GM18519 (cell line): ENCODE measurements around the gene CFAP20.

Experiments
- ATAC-seq: cut with Tn5 transposase; IDR thresholded peaks from one replicate; pipeline ENCODE4 v1.9.1; 2021; ENCODE audit warnings: mild to moderate bottlenecking, moderate library complexity; ENCODE audit not compliant: unreplicated experiment, low FRiP score

The CFAP20 gene

DNA sequence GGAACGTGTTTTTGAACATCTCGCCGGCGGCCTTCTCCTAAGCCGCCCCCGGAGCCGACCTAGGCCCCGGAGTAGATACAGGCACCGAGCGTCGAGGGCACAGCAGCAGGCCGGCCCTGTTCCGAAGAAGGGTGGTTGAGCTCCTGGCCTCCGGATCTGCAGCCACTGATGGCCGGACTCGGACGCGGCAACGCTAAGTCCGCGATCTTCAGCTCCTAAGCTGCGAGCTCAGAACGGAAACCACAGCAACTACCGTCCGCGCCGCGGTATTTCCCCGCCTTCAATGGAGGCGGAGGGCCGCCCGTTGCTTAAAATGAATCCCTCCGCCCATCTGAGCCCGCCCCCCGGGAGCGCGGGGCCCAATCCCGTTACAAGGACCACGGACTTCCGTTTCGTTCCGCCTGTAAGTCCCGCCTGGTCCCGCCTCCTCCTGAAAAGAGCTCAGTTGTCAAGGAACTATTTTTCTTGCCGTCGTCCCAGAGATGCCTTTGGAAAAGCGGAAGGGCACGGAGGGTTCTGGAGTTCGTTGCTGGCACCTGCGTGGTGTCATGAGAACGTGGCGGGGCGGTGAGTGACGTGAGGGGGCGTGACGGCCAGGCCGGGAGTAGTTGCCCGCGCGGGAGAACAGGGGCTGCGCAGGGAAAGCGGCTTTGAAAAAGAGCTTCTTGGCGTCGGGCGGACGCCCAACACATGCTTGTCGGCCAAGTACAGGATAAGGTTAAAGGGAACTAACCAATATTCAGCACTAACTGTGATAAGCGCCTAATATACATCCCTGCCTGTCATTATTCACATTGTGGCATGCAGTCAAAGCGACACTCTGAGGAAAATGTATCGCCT is at the start of gene CFAP20:
Gene CFAP20, minus strand, starts transcription at position 285 of the 840 bp plus-strand sequence. Its CDS starts 266 bp downstream, at position 19.
- peak; percentile 79 for ATAC-seq

DNA sequence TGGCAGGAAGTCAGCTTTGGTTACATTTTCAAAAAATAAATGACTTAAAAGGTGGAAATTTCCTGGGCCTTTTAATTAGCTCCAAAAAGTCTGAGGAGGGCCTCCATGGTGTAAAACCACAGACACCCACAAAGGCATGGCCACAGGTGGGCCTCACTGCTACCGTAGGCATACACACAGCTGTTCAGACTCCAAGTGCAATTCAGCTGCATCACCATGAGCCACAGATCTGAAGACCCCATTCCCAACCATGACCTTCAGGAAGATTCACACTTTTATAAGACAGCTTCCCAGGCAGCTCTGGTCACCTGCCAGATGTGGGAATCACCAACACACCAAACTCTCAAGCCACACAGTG is 48.2 kb upstream of the CFAP20 start:
- ATAC-seq, result no peak

DNA sequence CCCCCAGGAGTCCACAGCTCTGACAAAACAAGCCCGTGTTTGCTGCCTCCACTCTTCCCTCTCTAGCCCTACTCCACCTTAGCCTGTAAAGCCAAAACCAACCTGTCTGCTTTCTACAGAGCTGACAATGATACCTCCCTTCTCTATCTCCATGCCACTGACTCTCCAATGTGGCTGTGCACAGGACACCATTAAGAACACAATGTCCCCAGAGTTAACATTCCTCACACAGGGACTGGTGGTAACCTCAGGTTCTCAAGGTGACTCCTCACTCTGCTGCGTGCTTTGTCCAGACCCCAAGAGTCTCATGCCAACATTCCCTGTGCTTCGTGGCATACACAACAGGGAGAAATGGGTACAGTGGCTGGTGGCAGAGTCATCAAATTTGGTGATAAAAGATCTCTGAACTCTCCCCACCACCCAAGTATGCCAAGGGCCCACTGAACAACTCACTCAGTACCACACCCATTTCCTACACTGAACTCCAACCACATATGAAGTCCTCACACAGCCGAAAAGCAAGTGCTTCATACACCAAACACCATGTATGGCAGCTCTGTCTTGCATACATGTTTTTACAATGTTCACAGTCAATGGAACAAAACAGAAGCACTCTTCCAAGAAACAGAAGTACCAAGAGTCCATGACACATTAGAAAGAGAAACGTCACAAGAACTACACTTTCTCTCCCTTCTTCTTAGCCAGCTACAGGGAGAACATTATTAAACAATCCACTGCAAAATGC is 47.6 kb upstream of the CFAP20 start:
- no peak for ATAC-seq

DNA sequence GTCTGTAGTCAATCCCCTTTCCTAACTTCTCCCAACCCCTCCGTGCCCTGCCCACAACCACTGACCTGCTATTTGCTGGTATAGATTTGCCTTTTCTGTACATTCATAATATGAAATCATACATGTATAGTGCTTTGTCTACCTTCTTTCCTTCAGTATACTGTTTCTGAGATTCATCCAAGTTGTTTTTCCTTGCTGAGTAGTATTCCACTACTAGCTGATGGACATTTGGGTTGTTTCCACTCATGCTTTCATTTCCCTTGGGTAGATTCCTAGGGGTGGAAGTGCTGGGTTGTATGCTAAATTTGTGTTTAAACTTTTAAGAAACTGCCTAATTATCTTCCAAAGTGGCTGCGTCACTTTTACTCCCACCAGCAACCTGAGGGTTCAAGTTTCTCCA is 41.0 kb upstream of the CFAP20 start:
- no peak for ATAC-seq

DNA sequence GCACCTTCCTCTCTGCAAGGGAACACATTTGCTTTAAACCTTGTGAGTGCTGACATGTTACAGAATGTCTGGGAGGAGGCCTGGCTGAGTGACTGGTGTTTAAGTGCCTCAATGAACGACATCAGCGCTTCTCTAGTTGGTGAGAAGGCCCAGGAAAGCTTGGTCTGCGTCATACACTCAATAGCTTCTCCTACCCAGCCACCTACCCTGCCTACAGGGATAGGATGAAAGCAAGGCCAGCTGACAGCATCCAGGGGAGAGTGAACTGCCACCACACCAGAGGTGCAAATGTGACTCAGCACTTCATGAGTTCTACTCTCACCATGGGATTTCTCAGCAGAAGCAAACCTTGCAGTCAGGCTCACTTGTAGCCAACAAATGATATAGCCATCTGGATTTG is 31.7 kb upstream of the CFAP20 start:
- no peak for ATAC-seq

DNA sequence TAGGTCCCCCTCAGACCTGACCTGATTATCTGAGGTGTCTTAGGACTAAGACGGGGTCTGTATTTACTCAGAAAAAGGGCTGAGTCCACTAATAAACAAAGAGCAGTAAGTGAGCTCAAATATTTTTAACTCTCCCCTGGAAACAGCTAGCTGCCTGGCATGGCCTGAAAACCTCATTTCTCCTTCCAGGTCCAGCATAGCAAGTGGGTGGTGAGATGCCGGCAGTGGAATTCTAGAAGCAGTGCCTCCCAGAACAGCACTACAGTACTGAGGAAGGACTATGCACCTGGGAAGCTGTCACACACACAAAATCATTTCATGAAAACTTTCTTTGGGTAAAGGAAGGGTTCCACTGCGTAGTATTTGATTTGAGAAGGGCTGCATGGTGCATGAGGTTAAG is 29.5 kb upstream of the CFAP20 start:
- ATAC-seq, result no peak

DNA sequence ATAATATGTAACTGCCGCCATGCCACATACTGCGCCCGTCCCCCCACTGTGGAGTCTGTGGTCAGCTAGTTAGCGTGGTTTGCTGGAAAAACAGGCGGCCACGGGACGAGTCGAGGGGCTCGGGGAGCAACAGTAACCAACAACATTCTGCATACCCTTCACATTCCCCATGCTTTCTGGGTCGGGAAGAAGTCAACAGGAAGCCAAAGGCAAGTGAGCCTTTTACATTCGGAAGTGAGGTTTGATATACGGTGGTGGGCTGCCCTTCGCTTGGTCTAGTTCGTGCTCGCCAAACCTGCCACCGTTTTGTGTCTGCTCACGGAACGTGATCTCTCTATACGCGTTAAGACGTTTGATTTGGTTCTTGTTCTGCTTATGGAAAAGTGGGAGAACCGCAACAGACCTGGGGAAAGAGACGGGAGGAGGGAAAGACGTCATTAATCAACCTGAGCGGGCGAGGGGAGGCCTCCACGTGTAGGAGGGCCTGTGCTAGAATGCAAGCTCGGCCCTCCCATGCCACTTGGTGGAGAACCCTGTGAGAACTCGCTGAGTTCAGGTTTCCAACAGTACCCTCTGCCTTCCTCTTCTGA is 28.9 kb upstream of the CFAP20 start:
- no peak for ATAC-seq

DNA sequence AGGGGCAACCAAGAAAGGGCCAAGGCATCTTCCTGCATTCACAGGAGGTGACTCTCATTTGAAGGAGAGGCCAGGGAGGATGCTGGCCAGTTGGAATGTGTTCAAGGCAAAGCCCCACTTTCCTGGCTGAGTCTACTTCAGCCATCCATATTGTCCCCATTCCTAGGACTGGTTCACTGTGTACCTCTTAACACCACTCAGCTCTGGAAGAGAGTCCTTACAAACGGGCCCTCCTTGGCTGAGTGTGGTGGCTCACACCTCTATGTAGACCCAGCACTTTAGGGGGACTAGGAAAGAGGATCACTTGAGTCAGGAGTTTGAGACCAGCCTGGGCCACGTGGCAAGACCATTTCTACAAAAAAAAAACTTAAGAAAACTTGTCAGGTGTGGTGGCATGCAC is 28.1 kb upstream of the CFAP20 start:
- no peak for ATAC-seq

DNA sequence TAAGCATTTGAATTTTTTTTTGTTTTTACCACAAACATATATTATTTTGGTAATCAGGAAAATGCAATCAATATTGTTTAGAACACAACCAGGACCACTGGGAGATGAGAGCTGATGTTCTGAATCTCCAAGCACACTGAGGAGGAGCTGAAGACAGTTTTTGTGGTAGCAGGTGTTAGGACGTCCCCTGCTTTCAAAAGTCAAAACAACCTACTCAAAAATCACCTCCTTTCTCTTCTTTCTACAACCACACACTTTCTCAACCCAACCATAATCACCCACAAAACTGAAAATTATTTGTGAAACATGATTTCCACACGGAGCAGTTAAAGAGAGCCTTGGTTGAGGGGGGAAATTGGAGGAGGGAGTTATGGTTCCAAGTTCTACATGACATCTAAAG is 26.7 kb upstream of the CFAP20 start:
- no peak for ATAC-seq

DNA sequence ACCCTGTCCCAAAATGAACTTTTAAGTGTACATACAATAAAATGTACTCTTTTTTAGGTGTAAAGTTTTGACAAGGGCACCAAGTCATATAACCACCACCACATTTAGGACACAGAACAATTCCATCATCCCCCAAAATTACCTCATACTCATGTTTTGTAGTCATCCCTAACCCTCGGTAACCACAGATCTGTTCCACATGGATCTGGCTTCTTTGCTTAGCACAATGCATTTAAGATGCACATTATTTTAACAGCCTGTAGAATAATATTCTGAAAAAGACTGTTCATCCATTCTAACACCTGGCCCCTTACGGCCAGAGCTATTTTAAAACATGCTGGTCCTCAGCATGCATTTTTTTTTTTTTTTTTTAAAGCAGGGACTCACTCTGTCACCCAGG is 25.2 kb upstream of the CFAP20 start:
- no peak for ATAC-seq

DNA sequence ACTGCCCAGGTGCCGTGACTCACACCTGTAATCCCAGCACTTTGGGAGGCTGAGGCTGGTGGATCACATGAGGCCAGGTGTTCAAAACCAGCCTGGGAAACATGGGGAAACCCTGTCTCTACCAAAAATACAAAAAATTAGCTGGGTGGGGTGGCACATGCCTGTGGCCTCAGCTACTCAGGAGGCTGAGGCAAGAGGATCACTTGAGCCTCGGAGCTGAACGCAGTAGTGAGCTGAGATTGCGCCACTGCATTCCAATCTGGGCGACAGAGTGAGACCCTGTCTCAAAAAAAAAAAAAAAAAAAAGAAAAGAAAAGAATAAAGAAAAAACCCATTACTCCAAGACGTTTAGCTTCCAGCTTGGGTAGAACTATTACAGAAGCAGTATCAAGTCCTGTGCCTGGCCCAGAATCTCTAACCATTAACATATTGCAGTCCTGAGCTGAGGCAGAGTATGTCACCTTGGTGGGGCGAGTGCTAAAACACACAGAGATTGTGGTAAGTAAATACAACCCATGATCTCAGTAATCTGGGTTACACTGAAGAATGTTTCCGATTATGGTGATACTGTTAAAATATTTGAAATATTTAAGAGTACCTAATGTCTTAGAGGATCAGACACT is 23.2 kb upstream of the CFAP20 start:
- ATAC-seq, result no peak

DNA sequence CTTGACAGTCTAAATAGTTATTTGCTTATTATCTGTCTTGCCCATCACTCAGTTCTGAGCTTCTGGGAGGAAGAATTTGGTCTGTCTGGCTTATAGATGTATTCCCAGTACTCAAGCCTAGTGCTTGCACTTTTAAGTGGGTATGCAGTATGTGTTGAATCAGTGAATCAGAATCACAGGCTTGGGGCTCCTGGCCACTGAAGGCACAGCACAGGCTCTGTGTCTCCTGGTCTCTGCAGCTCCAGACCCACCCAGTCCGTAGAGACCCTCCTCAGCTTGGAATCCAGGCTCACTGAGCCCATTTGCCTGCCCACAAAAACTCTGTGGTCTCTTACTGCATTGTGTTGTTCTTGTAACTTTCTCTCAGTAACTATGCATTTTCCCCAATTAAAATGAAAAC is 19.3 kb upstream of the CFAP20 start:
- no peak for ATAC-seq

DNA sequence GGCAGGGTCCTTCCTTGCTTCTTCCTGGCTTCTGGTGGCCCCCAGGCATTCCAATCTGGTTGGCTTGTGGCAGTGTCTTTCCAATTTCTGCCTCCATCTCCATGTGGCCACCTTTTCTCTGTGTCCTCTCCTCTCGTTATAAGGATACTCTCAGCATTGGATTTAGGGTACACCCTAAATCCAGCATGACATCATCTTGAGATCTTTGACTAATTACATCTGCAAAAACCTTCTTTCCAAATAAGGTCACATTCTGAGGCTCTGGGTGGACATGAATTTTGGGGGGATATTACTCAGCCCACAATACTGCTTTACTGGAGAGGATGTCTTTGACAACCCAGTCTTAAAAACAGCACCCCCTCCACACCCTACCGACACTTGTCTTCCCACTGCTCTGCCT is 18.9 kb upstream of the CFAP20 start:
- no peak for ATAC-seq

DNA sequence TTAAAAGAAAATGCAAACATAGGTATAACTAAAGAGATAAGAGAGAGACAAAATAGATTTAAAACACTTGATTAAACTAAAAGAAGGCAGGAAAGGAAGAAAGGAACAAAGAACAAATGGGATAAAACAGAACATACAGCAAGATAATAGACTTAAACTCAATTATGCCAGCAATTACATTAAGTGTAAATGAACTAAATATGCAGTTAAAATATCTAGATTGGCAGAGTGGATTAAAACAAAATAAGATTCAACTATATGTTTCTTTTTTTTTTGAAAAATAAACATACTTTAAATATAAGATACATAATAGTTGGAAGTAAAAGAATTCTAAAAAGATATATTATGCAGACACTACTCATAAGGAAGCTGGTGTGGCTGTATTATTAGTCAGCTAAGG is 9.7 kb upstream of the CFAP20 start:
- ATAC-seq, result no peak

DNA sequence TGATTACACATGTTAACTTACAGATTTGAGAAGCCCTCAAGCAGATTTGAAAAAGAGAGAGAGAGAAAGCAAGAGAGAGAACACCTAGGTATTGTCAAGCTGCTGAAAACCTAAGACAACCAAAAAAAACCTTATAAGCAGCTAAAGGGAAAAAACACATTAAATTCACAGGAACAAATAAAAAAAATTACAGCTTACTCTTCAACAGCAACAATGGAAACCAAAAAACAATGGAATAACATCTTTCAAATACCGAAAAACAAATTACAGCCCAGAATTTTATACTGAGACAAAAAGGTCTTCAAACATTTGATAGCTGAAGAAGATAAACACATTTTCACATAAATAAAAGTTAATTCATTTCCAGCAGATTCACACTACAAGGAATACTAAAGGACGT is 8.4 kb upstream of the CFAP20 start:
- ATAC-seq, result no peak

DNA sequence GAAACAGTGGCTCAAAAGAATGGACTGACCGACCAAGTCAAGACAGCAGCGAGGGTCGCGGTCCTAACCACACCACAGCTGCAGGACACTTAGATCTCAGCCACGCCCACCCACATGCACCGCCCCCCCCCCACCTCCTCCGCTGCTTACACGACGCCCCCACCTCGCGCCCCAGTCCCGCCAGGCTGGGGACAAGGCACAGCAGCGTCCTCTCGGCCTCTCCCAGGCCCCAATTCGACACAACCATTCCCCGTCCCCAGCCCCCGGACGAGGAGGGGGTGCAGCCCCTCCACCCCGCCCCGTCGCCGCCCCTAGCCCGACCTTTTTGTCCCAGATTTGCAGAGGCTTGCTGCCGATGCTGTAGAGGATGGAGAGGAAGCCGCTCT is 477 bp downstream of the CFAP20 start:
- ATAC-seq, result no peak

DNA sequence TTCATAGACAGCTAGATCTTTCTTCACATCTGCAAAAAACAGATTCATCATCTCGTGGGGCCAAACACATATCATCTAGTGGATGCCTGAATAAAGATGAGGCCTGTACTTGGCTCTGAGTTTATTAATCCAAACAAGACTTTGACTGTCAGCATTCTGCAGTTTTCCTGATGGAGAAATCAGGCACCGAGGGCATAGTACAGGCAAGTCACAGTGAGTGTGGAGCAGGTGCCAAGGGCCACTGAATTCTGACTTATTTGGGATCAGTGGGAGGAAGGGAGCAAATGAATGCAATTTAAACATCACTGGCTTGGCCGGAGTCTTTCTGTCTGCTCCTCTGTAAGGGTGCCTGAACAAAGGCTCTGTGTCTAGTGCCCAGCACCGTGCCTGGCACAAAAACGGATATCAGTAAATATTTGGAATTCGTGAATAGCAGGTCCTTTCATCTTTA is 975 bp downstream of the CFAP20 start:
- ATAC-seq, result no peak

DNA sequence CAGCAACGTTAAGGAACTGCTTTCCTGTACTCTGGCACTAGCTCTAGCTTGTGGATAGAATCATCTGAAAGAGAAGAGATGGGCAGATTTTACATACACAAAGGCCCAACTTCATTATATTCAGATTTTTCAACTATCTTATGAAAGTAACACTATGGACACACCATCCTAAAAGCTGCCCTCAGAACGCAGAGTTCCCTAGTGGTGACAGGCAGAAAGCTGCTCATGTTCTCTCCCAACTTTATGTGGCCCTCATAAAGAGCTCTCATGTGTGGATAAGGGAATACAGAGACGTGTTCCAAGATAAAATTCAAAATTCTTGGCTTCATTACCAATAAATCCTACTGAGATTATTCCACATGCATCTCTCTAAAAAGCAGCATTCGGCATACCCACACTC is 1.5 kb downstream of the CFAP20 start:
- no peak for ATAC-seq

DNA sequence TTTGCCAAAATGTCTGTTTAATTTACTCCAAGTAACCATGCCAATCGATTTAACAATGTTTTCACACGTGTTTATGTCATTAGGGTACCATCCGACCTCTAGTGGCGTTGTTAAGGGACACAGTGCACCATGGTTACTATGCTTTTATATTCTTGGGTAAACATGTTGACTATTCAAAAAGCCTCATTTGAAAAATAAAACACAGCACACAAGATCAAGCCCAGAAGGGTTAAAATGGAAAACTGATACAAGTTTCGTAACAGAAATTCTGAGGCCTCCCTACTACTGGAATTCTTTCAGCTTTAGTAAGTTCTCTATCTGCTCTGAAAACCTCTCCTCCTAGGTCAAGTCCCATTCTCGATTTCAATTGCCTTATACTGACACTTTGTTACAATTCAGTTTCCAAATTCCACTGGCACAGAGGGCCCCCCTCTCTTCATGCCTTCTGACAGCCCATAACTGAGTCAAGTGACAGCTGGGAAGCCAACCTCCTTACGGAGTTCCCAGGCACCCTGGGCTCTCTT is 2.1 kb downstream of the CFAP20 start:
- ATAC-seq, result no peak

DNA sequence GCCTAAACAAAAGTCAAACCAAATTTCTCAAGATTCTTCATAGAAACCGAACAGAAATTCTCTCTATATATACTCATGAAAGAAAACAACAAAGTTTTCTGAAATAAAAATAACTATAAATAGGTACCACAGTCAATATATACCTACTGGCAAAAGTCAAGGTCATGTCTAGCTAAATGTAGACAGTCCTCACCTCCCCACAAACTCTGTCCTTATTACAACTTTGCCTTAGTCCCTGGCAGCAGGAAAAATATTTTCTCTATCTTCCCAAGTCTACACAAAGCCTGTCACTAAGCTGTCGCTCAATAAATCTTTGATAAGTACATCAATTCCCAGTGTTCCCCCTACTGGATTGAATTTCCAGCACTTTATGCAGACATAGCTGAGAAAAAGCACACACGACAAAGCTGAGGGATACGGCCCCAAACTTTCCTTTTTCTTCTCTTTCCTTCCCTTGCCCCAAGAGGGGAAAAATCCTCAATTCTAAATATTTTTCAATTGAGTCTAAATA is 2.7 kb downstream of the CFAP20 start:
- no peak for ATAC-seq
